K562 (cell line): ENCODE measurements around the gene OR7A5. TPM values are rescaled to one million over a fixed set of nuclear protein-coding genes. Genes with fewer than 3 reads are reported as not detected.
A peak's percentile ranks its signal among the peaks of the same experiment; 100 is the strongest.

Experiments
- ADNP ChIP-seq: fragments of 200-800 bp; sonication (Bioruptor generic); IDR thresholded peaks from 2 replicates; pipeline ENCODE4 v1.6.1; 2016; ENCODE audit warnings: missing genetic modification characterization, missing compliant biosample characterization
- ATF1 ChIP-seq, 2 experiments: fragments of 450-650 bp in 1 of 2; IDR thresholded peaks; 2 replicates each; pipeline ENCODE4 v1.6.1; 2016; ENCODE audit warnings: missing compliant biosample characterization in 1 of 2, missing genetic modification characterization in 1 of 2
- ETV6 ChIP-seq, 3 experiments: fragments of 150-350 bp in 1 of 3; sonication (generic) in 1 of 3; formaldehyde crosslinking in 1 of 3; IDR thresholded peaks; 2 replicates each; pipeline versions ENCODE4 v1.6.1 to v1.8.0; 2014 to 2022; ENCODE audit warnings: borderline replicate concordance in 2 of 3, low read depth in 2 of 3, antibody characterized with exemption in 1 of 3, low read length in 1 of 3, mild to moderate bottlenecking in 1 of 3, missing genetic modification reagents in 1 of 3
- NFYB ChIP-seq: IDR thresholded peaks from 2 replicates; pipeline ENCODE4 v1.6.1; 2011; ENCODE audit warnings: mild to moderate bottlenecking, moderate library complexity; ENCODE audit not compliant: insufficient read length; ENCODE audit errors: extremely low read depth
- PHF20 ChIP-seq: fragments of 450-650 bp; IDR thresholded peaks from 2 replicates; pipeline ENCODE4 v1.6.1; 2018; ENCODE audit not compliant: partially characterized antibody
- PKNOX1 ChIP-seq: fragments of 450-650 bp; IDR thresholded peaks from 2 replicates; pipeline ENCODE4 v1.6.1; 2016
- RBBP5 ChIP-seq: fragments of 200-600 bp; sonication (generic); IDR thresholded peaks from 2 replicates; pipeline ENCODE4 v1.6.1; 2012; ENCODE audit warnings: borderline replicate concordance, mild to moderate bottlenecking, low read length, control low read depth, inconsistent platforms; ENCODE audit not compliant: insufficient read depth, poor library complexity, severe bottlenecking
- SMAD1 ChIP-seq: fragments of 150-350 bp; IDR thresholded peaks from 2 replicates; pipeline ENCODE4 v1.6.1; 2014; ENCODE audit warnings: low read length, low read depth; ENCODE audit not compliant: partially characterized antibody
- TRIM24 ChIP-seq, 2 experiments: fragments of 450-650 bp; IDR thresholded peaks; 2 replicates each; pipeline ENCODE4 v1.6.1; 2016
- ZNF140 ChIP-seq: fragments of 250-450 bp; sonication (Bioruptor Pico); IDR thresholded peaks from 2 replicates; pipeline ENCODE4 v1.8.0; 2021; ENCODE audit warnings: moderate library complexity, mild to moderate bottlenecking, inconsistent platforms
- ZNF165 ChIP-seq: fragments of 250-450 bp; sonication (Bioruptor Pico); IDR thresholded peaks from 2 replicates; pipeline ENCODE4 v1.4.0; 2020; ENCODE audit warnings: borderline replicate concordance
- ZNF263 ChIP-seq: sonication (generic); formaldehyde crosslinking; IDR thresholded peaks from 2 replicates; pipeline ENCODE4 v1.8.0; 2022; ENCODE audit warnings: mild to moderate bottlenecking, missing genetic modification reagents, borderline replicate concordance
- ZNF644 ChIP-seq: fragments of 200-800 bp; sonication (Bioruptor generic); IDR thresholded peaks from 2 replicates; pipeline ENCODE4 v1.6.1; 2016; ENCODE audit warnings: low read depth, missing genetic modification characterization, missing compliant biosample characterization
- polyA plus RNA-seq, 8 experiments: library from polyadenylated mRNA; depleted of rRNA in 4 of 8; stranded (reverse) in 5 of 8; unstranded in 3 of 8; fragments of >200 nt; fragmentation: Nextera tagmentation in 2 of 8; fragmentation: Illumina TruSeq in 1 of 8; extraction: Ambion mirVana in 2 of 8; extraction: Trizol in 1 of 8; gene quantifications; 2 replicates each; pipeline versions ENCODE4 v1.2.1 to v1.2.3, GENCODE V29; 2011 to 2014; ENCODE audit warnings: inconsistent platforms in 1 of 8, missing spikeins in 1 of 8
- total RNA-seq, 7 experiments: library from RNA; depleted of rRNA in 6 of 7; stranded (reverse); fragments of >200 nt in 6 of 7; fragmentation: Illumina TruSeq in 2 of 7; extraction: Trizol in 2 of 7; gene quantifications; 2 replicates each; pipeline versions ENCODE4 v1.2.1 to v1.2.3, GENCODE V29; 2011 to 2021; ENCODE audit warnings: low replicate concordance in 1 of 7
- TF ChIP-seq, protein P1 (sequence below): sonication (generic); formaldehyde crosslinking; IDR thresholded peaks from 2 replicates; pipeline ENCODE4 v1.8.0; 2022; ENCODE audit warnings: missing genetic modification reagents, mild to moderate bottlenecking, moderate library complexity, borderline replicate concordance
- TF ChIP-seq, protein P2 (sequence below): IDR thresholded peaks from 3 replicates; pipeline ENCODE4 v1.6.1; 2011; ENCODE audit warnings: borderline replicate concordance, mild to moderate bottlenecking, moderate library complexity; ENCODE audit not compliant: insufficient read length; ENCODE audit errors: extremely low read depth

Gene OR7A5
- total and polyA plus RNA-seq, 9 of the 15 experiments (the other 6 are each of a cell fraction or from before 2014, with no cell fraction given), result not detected

GRCh38 chr19:14782626-14783409, 52.2 kb downstream of the OR7A5 start (continued):
- TF ChIP-seq ETV6 (IDR thresholded peaks at IDR 0.05; ENCODE audit: borderline replicate concordance in 1 of 2, low read depth in 2 of 2, low read length in 1 of 2) (no peak), ETV6 (CRISPR knock-in tag; IDR thresholded peaks at IDR 0.05; ENCODE audit: borderline replicate concordance) (no peak), ZNF140 (CRISPR knock-in tag) (no peak), TRIM24 (IDR thresholded peaks at IDR 0.05) (peak in 1 of 2 experiments; percentile 25; a peak in 1 of 4 replicates), RBBP5 (no peak), ATF1 (CRISPR knock-in tag; IDR thresholded peaks at IDR 0.05) (no peak), ATF1 (tag; IDR thresholded peaks at IDR 0.05) (peak; percentile 13; the same call in 1 of the 2 replicates), PHF20 (no peak), ZNF165 (CRISPR knock-in tag) (no peak), ADNP (tag) (peak; percentile 99), ZNF263 (CRISPR knock-in tag) (no peak), ZNF644 (tag) (no peak), NFYB (no peak), SMAD1 (no peak), PKNOX1 (peak; percentile 11; the same call in 1 of the 2 replicates)
- TF ChIP-seq, protein P1, sequence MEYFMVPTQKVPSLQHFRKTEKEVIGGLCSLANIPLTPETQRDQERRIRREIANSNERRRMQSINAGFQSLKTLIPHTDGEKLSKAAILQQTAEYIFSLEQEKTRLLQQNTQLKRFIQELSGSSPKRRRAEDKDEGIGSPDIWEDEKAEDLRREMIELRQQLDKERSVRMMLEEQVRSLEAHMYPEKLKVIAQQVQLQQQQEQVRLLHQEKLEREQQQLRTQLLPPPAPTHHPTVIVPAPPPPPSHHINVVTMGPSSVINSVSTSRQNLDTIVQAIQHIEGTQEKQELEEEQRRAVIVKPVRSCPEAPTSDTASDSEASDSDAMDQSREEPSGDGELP (CRISPR knock-in tag), result peak; percentile 27; the same call in 1 of the 2 replicates
- TF ChIP-seq, protein P2, sequence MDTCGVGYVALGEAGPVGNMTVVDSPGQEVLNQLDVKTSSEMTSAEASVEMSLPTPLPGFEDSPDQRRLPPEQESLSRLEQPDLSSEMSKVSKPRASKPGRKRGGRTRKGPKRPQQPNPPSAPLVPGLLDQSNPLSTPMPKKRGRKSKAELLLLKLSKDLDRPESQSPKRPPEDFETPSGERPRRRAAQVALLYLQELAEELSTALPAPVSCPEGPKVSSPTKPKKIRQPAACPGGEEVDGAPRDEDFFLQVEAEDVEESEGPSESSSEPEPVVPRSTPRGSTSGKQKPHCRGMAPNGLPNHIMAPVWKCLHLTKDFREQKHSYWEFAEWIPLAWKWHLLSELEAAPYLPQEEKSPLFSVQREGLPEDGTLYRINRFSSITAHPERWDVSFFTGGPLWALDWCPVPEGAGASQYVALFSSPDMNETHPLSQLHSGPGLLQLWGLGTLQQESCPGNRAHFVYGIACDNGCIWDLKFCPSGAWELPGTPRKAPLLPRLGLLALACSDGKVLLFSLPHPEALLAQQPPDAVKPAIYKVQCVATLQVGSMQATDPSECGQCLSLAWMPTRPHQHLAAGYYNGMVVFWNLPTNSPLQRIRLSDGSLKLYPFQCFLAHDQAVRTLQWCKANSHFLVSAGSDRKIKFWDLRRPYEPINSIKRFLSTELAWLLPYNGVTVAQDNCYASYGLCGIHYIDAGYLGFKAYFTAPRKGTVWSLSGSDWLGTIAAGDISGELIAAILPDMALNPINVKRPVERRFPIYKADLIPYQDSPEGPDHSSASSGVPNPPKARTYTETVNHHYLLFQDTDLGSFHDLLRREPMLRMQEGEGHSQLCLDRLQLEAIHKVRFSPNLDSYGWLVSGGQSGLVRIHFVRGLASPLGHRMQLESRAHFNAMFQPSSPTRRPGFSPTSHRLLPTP, result no peak
